ENCODE measurements around the gene EIF4E.

Gene EIF4E

DNA sequence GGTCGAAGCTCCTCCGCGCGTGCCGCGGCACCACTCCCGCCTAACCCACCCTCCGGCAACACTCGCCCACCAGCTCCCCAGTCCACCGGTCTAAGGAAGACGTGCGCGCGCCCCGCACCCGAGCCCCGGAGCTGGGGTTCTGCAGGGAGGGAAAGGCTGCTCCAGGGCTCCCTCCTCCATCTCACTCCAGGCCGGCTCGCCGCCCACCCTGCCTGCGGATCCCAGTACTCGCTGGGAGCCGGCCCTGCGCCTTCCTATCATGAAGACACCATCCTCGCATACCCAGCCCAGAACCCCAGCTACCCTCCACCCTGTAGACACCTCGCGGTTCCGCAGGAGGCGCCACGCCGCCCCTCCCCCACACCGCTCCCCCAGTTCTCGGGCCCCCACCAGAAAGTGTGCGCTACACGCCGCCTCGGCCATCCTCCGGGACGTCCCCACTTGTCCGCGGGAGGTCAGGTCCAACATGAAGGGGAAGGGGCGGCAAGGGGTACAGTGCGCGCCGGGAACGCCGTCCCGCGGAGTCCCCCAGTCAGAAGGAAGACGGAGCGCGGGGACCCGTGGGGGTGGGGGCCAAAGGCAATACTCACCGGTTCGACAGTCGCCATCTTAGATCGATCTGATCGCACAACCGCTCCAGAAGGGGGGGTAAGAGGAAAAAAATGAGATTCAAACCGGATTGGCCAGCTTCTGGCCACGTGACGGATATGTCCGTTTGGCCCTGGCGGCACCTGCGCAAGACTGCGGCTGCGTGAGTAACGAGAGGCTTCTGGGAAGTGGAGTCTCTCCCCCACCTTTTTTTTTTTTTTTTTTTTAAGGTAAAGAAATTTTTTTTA, at the start of gene EIF4E:
EIF4E (minus strand) TSS at position 629 of the 836 bp plus-strand sequence; CDS start at position 608, 21 bp downstream.
- TF ChIP-seq ZFX (IDR thresholded peaks at IDR 0.05; ENCODE audit: borderline replicate concordance), result no peak
- TF ChIP-seq, protein P1, sequence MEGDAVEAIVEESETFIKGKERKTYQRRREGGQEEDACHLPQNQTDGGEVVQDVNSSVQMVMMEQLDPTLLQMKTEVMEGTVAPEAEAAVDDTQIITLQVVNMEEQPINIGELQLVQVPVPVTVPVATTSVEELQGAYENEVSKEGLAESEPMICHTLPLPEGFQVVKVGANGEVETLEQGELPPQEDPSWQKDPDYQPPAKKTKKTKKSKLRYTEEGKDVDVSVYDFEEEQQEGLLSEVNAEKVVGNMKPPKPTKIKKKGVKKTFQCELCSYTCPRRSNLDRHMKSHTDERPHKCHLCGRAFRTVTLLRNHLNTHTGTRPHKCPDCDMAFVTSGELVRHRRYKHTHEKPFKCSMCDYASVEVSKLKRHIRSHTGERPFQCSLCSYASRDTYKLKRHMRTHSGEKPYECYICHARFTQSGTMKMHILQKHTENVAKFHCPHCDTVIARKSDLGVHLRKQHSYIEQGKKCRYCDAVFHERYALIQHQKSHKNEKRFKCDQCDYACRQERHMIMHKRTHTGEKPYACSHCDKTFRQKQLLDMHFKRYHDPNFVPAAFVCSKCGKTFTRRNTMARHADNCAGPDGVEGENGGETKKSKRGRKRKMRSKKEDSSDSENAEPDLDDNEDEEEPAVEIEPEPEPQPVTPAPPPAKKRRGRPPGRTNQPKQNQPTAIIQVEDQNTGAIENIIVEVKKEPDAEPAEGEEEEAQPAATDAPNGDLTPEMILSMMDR (IDR thresholded peaks at IDR 0.05), result no peak
- peak within 1 kb of the TSS; percentile 94 for H3K27ac ChIP-seq

GRCh38 chr4:98977557-98977956, 48.6 kb upstream of the EIF4E start:
- no peak overlapping the region for H3K27ac ChIP-seq
- TF ChIP-seq, protein P1 (IDR thresholded peaks at IDR 0.05), result no peak
- TF ChIP-seq ZFX (IDR thresholded peaks at IDR 0.05; ENCODE audit: borderline replicate concordance), result no peak

DNA sequence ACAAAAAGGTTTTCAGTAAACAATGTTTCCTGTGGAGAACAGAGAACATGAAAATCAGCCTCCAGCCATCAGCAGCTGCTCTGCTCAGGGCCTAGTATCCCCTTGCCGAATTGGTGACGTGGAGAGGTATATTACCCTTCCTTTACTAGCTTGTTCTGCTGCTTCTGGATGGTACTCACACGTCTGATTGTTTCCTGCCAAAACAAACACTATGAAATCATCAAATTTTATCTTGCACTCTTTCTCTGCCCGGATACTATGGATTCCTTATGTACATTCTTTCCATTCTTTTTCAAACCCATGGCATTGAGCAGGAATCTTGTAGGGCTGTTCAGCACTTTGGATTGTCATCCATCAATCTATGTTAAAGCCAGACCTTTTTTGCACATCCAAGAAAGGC, 47.8 kb upstream of the EIF4E start:
- TF ChIP-seq, protein P1 (IDR thresholded peaks at IDR 0.05), result no peak
- TF ChIP-seq ZFX (IDR thresholded peaks at IDR 0.05; ENCODE audit: borderline replicate concordance), result no peak
- no peak overlapping the region for H3K27ac ChIP-seq

DNA sequence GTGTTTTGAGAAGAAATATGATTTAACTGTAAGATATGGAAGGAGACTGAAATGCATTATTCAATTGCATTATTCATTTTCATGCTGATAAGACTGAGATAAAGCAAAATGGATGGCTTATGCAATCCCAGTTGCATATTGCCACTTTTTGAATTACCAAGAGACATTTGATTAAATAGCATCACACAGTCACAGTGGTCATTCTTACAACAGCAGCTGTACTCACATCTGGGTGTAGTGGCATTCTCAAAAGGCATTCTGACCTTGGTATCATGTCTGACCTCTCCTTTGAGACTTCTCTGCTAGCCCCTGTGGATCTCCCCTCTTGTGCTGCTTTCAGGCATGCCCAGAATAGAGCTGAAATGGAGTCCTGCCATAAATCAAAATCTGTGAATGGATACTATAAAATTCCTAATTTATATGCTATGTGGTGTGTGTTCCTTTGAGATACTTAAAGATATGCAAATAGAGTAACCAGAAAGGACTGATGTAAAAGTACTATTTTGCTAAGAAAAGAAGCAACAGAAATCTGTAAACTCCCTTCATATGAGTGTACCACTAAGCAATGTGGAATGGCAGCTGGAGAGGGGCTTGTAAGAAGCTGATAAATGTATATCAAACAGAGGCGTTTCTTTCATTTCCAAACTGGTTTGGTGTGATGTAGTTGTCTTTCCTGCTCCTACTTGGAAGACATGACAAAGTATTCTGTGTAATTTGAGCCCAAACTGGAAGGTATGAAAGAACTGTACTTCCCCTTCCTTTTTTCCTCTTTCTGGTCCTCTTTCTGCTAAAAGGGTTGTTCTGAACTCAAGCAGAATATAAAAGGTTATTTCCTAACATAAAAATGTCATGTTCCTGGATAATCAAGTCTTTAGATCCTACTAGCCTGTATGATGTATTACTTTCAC, 41.2 kb upstream of the EIF4E start:
- H3K27ac ChIP-seq, result no peak overlapping the region
- TF ChIP-seq, protein P1 (IDR thresholded peaks at IDR 0.05), result no peak
- TF ChIP-seq ZFX (IDR thresholded peaks at IDR 0.05; ENCODE audit: borderline replicate concordance), result no peak

GRCh38 chr4:98967786-98968329, 38.9 kb upstream of the EIF4E start:
- TF ChIP-seq ZFX (IDR thresholded peaks at IDR 0.05; ENCODE audit: borderline replicate concordance), result no peak
- TF ChIP-seq, protein P1 (IDR thresholded peaks at IDR 0.05), result no peak
- no peak overlapping the region for H3K27ac ChIP-seq

DNA sequence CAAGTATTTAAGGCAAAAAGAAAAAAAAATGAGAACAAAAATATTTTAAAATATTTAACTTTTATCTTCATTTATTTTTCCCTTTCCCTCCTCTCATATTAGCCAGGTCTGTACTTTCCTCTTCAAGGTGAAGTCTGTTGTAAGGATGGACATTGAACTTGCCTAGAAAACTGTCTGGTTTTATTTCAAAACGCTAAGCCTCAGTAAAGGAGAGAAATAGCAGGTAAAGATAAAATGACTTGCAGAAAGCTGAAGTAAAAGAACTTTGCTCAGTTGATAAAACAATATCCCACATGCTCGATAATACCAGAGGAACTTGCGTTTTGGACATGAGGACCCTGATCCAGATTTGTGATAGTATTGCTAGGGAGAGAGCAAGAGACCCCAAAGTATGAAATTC, 38.0 kb upstream of the EIF4E start:
- H3K27ac ChIP-seq, result no peak overlapping the region
- TF ChIP-seq, protein P1 (IDR thresholded peaks at IDR 0.05), result no peak
- TF ChIP-seq ZFX (IDR thresholded peaks at IDR 0.05; ENCODE audit: borderline replicate concordance), result no peak
